ENCODE measurements around the gene KCNJ10.

KCNJ10 gene

DNA sequence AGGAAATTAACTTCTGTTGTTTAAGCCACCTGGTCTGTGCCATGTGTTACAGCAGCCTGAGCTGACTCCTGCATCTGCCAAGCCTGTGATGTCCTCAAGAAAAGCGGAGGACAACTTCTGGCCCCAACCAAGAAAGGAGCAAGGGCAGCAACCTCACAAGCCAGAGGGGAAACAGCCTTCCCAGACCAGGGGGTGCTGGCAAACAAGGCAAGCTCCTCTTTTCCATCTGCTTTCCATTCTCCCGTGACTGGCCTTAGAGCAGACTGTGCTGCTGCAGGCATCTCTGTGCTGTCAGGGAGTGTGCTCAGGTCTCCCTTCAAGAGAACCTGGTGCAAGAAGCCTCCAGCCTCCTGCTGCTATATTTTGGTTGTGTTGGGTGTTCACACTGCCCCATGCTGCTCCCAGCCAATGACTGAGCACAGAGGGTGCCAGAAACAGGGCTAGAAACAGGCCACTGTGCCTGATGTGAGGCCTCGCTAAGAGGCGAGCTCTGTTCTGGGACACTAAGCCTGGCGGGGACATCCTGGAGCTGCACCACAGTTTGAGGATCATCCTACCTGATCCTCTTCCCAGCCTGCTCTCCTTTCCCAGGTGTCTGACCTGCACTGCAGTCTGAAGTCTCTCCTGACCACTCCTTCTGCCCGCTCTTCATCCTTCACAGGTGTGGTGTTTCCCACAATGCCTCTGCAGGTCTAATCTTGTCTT, 88.5 kb downstream of the KCNJ10 start:
- TF ChIP-seq, protein P1, sequence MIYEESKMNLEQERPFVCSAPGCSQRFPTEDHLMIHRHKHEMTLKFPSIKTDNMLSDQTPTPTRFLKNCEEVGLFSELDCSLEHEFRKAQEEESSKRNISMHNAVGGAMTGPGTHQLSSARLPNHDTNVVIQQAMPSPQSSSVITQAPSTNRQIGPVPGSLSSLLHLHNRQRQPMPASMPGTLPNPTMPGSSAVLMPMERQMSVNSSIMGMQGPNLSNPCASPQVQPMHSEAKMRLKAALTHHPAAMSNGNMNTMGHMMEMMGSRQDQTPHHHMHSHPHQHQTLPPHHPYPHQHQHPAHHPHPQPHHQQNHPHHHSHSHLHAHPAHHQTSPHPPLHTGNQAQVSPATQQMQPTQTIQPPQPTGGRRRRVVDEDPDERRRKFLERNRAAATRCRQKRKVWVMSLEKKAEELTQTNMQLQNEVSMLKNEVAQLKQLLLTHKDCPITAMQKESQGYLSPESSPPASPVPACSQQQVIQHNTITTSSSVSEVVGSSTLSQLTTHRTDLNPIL (CRISPR knock-in tag; IDR thresholded peaks at IDR 0.05; ENCODE audit: low read depth) = no peak
- no peak for TF ChIP-seq ZNF70 (CRISPR knock-in tag; IDR thresholded peaks at IDR 0.05)
- TF ChIP-seq, protein P2, sequence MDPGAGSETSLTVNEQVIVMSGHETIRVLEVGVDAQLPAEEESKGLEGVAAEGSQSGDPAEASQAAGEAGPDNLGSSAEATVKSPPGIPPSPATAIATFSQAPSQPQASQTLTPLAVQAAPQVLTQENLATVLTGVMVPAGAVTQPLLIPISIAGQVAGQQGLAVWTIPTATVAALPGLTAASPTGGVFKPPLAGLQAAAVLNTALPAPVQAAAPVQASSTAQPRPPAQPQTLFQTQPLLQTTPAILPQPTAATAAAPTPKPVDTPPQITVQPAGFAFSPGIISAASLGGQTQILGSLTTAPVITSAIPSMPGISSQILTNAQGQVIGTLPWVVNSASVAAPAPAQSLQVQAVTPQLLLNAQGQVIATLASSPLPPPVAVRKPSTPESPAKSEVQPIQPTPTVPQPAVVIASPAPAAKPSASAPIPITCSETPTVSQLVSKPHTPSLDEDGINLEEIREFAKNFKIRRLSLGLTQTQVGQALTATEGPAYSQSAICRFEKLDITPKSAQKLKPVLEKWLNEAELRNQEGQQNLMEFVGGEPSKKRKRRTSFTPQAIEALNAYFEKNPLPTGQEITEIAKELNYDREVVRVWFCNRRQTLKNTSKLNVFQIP (CRISPR knock-in tag; IDR thresholded peaks at IDR 0.05; ENCODE audit: borderline replicate concordance, low read depth) = no peak
- no peak for TF ChIP-seq ZNF565 (CRISPR knock-in tag; conservative IDR thresholded peaks at IDR 0.05; ENCODE audit: low read depth)
- no peak for TF ChIP-seq ESRRG (CRISPR knock-in tag; IDR thresholded peaks at IDR 0.05)
- TF ChIP-seq ZFP3 (CRISPR knock-in tag; IDR thresholded peaks at IDR 0.05) = no peak
- TF ChIP-seq, protein P3, sequence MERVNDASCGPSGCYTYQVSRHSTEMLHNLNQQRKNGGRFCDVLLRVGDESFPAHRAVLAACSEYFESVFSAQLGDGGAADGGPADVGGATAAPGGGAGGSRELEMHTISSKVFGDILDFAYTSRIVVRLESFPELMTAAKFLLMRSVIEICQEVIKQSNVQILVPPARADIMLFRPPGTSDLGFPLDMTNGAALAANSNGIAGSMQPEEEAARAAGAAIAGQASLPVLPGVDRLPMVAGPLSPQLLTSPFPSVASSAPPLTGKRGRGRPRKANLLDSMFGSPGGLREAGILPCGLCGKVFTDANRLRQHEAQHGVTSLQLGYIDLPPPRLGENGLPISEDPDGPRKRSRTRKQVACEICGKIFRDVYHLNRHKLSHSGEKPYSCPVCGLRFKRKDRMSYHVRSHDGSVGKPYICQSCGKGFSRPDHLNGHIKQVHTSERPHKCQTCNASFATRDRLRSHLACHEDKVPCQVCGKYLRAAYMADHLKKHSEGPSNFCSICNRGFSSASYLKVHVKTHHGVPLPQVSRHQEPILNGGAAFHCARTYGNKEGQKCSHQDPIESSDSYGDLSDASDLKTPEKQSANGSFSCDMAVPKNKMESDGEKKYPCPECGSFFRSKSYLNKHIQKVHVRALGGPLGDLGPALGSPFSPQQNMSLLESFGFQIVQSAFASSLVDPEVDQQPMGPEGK (CRISPR knock-in tag; IDR thresholded peaks at IDR 0.05; ENCODE audit: borderline replicate concordance) = no peak
- TF ChIP-seq ISL1 (CRISPR knock-in tag; IDR thresholded peaks at IDR 0.05) = no peak
- no peak for TF ChIP-seq TOX (CRISPR knock-in tag; IDR thresholded peaks at IDR 0.05; ENCODE audit: borderline replicate concordance)
- no peak for TF ChIP-seq BACH2 (CRISPR knock-in tag; IDR thresholded peaks at IDR 0.05; ENCODE audit: borderline replicate concordance)
- TF ChIP-seq, protein P4, sequence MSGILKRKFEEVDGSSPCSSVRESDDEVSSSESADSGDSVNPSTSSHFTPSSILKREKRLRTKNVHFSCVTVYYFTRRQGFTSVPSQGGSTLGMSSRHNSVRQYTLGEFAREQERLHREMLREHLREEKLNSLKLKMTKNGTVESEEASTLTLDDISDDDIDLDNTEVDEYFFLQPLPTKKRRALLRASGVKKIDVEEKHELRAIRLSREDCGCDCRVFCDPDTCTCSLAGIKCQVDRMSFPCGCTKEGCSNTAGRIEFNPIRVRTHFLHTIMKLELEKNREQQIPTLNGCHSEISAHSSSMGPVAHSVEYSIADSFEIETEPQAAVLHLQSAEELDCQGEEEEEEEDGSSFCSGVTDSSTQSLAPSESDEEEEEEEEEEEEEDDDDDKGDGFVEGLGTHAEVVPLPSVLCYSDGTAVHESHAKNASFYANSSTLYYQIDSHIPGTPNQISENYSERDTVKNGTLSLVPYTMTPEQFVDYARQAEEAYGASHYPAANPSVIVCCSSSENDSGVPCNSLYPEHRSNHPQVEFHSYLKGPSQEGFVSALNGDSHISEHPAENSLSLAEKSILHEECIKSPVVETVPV (CRISPR knock-in tag; IDR thresholded peaks at IDR 0.05) = no peak
- no peak for ATAC-seq

DNA sequence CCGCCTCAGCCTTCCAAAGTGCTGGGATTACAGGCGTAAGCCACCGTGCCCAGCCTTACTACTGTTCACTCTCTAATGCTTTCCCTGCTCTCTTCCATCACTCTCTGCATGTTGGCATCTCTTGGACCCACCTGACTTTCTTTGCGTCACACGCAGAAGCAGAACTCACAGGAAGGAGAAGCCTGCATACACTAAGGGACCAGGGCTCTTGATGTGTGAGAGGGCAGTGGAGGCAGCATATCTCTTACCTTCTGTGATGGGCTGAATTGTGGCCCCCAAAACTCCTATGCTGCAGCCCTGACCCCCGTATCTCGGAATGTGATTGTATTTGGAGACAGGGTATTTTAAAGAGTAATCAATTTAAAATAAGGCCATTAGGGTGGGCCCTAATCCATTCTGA, 89.2 kb downstream of the KCNJ10 start:
- ATAC-seq = no peak
- no peak for TF ChIP-seq SNAI2 (CRISPR knock-in tag; IDR thresholded peaks at IDR 0.05)
- no peak for TF ChIP-seq BACH2 (CRISPR knock-in tag; IDR thresholded peaks at IDR 0.05; ENCODE audit: borderline replicate concordance)
- TF ChIP-seq, protein P5, sequence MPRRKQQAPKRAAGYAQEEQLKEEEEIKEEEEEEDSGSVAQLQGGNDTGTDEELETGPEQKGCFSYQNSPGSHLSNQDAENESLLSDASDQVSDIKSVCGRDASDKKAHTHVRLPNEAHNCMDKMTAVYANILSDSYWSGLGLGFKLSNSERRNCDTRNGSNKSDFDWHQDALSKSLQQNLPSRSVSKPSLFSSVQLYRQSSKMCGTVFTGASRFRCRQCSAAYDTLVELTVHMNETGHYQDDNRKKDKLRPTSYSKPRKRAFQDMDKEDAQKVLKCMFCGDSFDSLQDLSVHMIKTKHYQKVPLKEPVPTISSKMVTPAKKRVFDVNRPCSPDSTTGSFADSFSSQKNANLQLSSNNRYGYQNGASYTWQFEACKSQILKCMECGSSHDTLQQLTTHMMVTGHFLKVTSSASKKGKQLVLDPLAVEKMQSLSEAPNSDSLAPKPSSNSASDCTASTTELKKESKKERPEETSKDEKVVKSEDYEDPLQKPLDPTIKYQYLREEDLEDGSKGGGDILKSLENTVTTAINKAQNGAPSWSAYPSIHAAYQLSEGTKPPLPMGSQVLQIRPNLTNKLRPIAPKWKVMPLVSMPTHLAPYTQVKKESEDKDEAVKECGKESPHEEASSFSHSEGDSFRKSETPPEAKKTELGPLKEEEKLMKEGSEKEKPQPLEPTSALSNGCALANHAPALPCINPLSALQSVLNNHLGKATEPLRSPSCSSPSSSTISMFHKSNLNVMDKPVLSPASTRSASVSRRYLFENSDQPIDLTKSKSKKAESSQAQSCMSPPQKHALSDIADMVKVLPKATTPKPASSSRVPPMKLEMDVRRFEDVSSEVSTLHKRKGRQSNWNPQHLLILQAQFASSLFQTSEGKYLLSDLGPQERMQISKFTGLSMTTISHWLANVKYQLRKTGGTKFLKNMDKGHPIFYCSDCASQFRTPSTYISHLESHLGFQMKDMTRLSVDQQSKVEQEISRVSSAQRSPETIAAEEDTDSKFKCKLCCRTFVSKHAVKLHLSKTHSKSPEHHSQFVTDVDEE (CRISPR knock-in tag; IDR thresholded peaks at IDR 0.05) = no peak
- no peak for TF ChIP-seq ISL1 (CRISPR knock-in tag; IDR thresholded peaks at IDR 0.05)
- no peak for TF ChIP-seq OSR1 (CRISPR knock-in tag; IDR thresholded peaks at IDR 0.05)
- no peak for TF ChIP-seq TCF4 (CRISPR knock-in tag; IDR thresholded peaks at IDR 0.05; ENCODE audit: borderline replicate concordance)
- no peak for TF ChIP-seq ZNF70 (CRISPR knock-in tag; IDR thresholded peaks at IDR 0.05)
- TF ChIP-seq ZFP3 (CRISPR knock-in tag; IDR thresholded peaks at IDR 0.05) = no peak
- TF ChIP-seq ZFP30 (CRISPR knock-in tag; IDR thresholded peaks at IDR 0.05) = no peak
- TF ChIP-seq, protein P4 (CRISPR knock-in tag; IDR thresholded peaks at IDR 0.05) = no peak
- no peak for TF ChIP-seq ESRRG (CRISPR knock-in tag; IDR thresholded peaks at IDR 0.05)
- TF ChIP-seq ZNF8 (CRISPR knock-in tag; IDR thresholded peaks at IDR 0.05) = no peak
- no peak for TF ChIP-seq RARB (CRISPR knock-in tag; IDR thresholded peaks at IDR 0.05)
- TF ChIP-seq, protein P3 (CRISPR knock-in tag; IDR thresholded peaks at IDR 0.05; ENCODE audit: borderline replicate concordance) = no peak
- TF ChIP-seq ARNTL (CRISPR knock-in tag; IDR thresholded peaks at IDR 0.05; ENCODE audit: borderline replicate concordance, low read depth) = no peak
